CD4-positive, alpha-beta T cell (primary cell): ENCODE data around the gene ADRA2B. TPM values are rescaled to one million over a fixed set of nuclear protein-coding genes. Genes with fewer than 3 reads are reported as not detected.

Experiments used
- ATAC-seq: fragments of 200-7000 bp; cut with Tn5 transposase; one replicate; pipeline ENCODE4 v1.10.0; 2022; ENCODE audit warnings: mild to moderate bottlenecking; ENCODE audit not compliant: poor library complexity
- CTCF ChIA-PET: fragments of 350-600 bp; sonication (Branson Sonifier 250); formaldehyde crosslinking; loops from one replicate; lab custom pipeline; 2021; ENCODE audit warnings: antibody characterized with exemption, inconsistent platforms; lab: Charles Lee
- POLR2A ChIA-PET: fragments of 350-600 bp; sonication (Branson Sonifier 250); formaldehyde crosslinking; loops from one replicate; lab custom pipeline; 2021; ENCODE audit warnings: antibody characterized with exemption, inconsistent platforms; lab: Charles Lee
- DNase-seq, 14 experiments: peaks; one replicate each; pipeline ENCODE4 v3.0.0-alpha.2; 2013 to 2020; ENCODE audit warnings: mixed read lengths in 2 of 14
- H3K27ac ChIP-seq, 2 donors: one replicate each; pipeline versions ENCODE4 v1.5.1 to v1.7.0; 2013; ENCODE audit warnings: low read length in 2 of 2, low read depth in 1 of 2, mild to moderate bottlenecking in 1 of 2
- H3K27me3 ChIP-seq, 2 experiments: 1 replicate in 1 of 2; 2 replicates in 1 of 2; pipeline versions ENCODE4 v1.6.1 to v1.7.0; 2013; ENCODE audit warnings: low read length in 2 of 2, control low read depth in 1 of 2, mild to moderate bottlenecking in 1 of 2, moderate library complexity in 1 of 2; ENCODE audit not compliant: insufficient read depth in 2 of 2, control insufficient read depth in 1 of 2
- H3K36me3 ChIP-seq: one replicate; pipeline ENCODE4 v1.6.1; 2013; ENCODE audit warnings: low read length, control low read depth; ENCODE audit not compliant: insufficient read depth
- H3K4me1 ChIP-seq: one replicate; pipeline ENCODE4 v1.6.1; 2013; ENCODE audit warnings: low read length, control low read depth; ENCODE audit not compliant: insufficient read depth
- H3K4me3 ChIP-seq: one replicate; pipeline ENCODE4 v1.5.1; 2013; ENCODE audit warnings: mild to moderate bottlenecking, low read length, moderate library complexity
- H3K9me3 ChIP-seq, 2 experiments: 1 replicate in 1 of 2; 2 replicates in 1 of 2; pipeline versions ENCODE4 v1.6.1 to v1.7.0; 2013; ENCODE audit warnings: low read length in 2 of 2, mild to moderate bottlenecking in 2 of 2, control low read depth in 1 of 2, moderate library complexity in 1 of 2; ENCODE audit not compliant: control insufficient read depth in 1 of 2, insufficient read depth in 1 of 2
- H3K27ac Mint-ChIP-seq: one replicate; pipeline ENCODE4 v1.8.0; 2020; ENCODE audit warnings: mixed read lengths
- H3K27me3 Mint-ChIP-seq: one replicate; pipeline ENCODE4 v1.8.0; 2021; ENCODE audit warnings: mixed read lengths
- H3K36me3 Mint-ChIP-seq: one replicate; pipeline ENCODE4 v1.8.0; 2021; ENCODE audit warnings: low read depth, mixed read lengths
- H3K4me1 Mint-ChIP-seq: one replicate; pipeline ENCODE4 v1.8.0; 2021; ENCODE audit warnings: low read depth, mixed read lengths
- H3K4me3 Mint-ChIP-seq: one replicate; pipeline ENCODE4 v1.8.0; 2020; ENCODE audit warnings: mild to moderate bottlenecking, mixed read lengths
- H3K9me3 Mint-ChIP-seq: one replicate; pipeline ENCODE4 v1.8.0; 2020; ENCODE audit warnings: mixed read lengths
- intact Hi-C, 2 experiments: fragments of 100-400 bp; cut with DNase I in 1 of 2; cut with micrococcal nuclease in 1 of 2; formaldehyde crosslinking; loops; one replicate each; pipeline versions ENCODE4 v1.15.1 to v1.9.0; 2023 to 2025; cut with DNase I, micrococcal nuclease
- total RNA-seq, 174 experiments: library from RNA in 2 of 174; stranded (reverse) in 2 of 174; gene quantifications; one replicate each; pipeline ENCODE4 v1.2.3 and lab custom pipeline; 2021 to 2026
- TF ChIP-seq, protein P1 (sequence below): fragments of 200-600 bp; IDR thresholded peaks from one replicate; pipeline ENCODE4 v1.8.0; 2022; ENCODE audit warnings: antibody characterized with exemption, mild to moderate bottlenecking

Gene ADRA2B
- total RNA-seq, 2 experiments from 2014 or later: 0.52 to 0.84 TPM

DNA sequence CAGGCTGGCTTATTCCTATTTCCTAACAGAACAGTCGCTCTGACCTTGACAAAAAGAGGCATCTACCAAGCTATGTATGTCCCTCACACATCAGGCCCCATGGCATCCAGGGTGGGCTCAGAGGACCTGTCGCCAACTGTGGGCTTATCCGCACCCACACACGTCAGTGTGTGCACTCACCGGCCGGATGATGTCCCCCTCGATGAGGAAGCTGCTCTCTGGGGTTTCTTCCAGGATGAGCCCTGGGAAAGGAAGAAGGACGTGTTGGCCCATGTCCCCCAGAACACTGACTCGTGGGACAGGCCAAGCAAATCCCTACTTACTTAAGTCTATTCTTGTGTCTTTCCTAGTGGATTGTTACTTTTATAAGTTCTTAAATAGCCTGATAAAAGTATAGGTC, 18.8 kb upstream of the ADRA2B start:
- Histone ChIP-seq H3K36me3 (peaks cover 6% of the 10 kb centered on the region), H3K4me3 (no peak overlapping the region), H3K27me3 (no peaks in the 10 kb centered on the region), H3K27ac (no peak overlapping the region), H3K4me1 (peaks cover 16% of the 10 kb centered on the region), H3K9me3 (no peaks in the 10 kb centered on the region)
- no peak for DNase-seq
- ATAC-seq: no peak
- H3K36me3 Mint-ChIP-seq: peaks cover 12% of the 10 kb centered on the region
- no peaks in the 10 kb centered on the region for H3K27me3 Mint-ChIP-seq
- TF ChIP-seq, protein P1, sequence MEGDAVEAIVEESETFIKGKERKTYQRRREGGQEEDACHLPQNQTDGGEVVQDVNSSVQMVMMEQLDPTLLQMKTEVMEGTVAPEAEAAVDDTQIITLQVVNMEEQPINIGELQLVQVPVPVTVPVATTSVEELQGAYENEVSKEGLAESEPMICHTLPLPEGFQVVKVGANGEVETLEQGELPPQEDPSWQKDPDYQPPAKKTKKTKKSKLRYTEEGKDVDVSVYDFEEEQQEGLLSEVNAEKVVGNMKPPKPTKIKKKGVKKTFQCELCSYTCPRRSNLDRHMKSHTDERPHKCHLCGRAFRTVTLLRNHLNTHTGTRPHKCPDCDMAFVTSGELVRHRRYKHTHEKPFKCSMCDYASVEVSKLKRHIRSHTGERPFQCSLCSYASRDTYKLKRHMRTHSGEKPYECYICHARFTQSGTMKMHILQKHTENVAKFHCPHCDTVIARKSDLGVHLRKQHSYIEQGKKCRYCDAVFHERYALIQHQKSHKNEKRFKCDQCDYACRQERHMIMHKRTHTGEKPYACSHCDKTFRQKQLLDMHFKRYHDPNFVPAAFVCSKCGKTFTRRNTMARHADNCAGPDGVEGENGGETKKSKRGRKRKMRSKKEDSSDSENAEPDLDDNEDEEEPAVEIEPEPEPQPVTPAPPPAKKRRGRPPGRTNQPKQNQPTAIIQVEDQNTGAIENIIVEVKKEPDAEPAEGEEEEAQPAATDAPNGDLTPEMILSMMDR: no peak
- peaks cover 11% of the 10 kb centered on the region for H3K4me1 Mint-ChIP-seq
- intact Hi-C loops: no loop called here
- no peak overlapping the region for H3K27ac Mint-ChIP-seq
- CTCF ChIA-PET: interaction anchor here (15.2 kb wide), 1 partner anchor 40 kb away, joined by 229 read pairs; no protein-coding TSS in a partner anchor
- H3K4me3 Mint-ChIP-seq: no peak overlapping the region
- H3K9me3 Mint-ChIP-seq: no peaks in the 10 kb centered on the region
- POLR2A ChIA-PET: no interaction called here

DNA sequence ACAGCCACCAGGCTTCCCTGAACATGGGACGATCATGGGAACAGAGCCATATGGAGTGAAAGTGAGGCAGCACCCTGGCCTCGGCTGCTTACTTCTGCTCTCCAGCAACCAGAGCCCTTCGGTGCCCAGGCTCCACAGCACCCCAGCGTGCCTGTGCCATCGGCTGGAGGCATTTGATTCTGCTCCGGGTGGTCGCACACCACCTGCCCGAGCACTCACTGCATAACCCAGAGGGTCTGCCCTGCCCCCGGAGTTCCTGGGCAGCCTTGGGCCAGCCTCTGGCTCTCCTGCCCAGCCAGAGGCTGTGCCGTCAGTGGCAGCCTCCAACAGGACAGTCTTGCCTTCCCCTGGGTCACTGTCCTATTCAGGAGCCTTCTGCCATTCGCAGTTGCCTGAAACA, 18.1 kb upstream of the ADRA2B start:
- peaks cover 6% of the 10 kb centered on the region for H3K36me3 ChIP-seq
- Mint-ChIP-seq H3K4me1 (peaks cover 11% of the 10 kb centered on the region), H3K36me3 (peaks cover 17% of the 10 kb centered on the region), H3K4me3 (no peak overlapping the region), H3K27ac (no peak overlapping the region), H3K27me3 (no peaks in the 10 kb centered on the region), H3K9me3 (no peaks in the 10 kb centered on the region)
- intact Hi-C loops: no loop called here
- ATAC-seq: no peak
- H3K9me3 ChIP-seq: no peaks in the 10 kb centered on the region
- H3K27me3 ChIP-seq: no peaks in the 10 kb centered on the region
- DNase-seq: no peak
- peaks cover 16% of the 10 kb centered on the region for H3K4me1 ChIP-seq
- ChIA-PET POLR2A (no interaction called here), CTCF (no interaction called here)
- H3K27ac ChIP-seq: no peak overlapping the region
- no peak overlapping the region for H3K4me3 ChIP-seq
- TF ChIP-seq, protein P1: no peak

DNA sequence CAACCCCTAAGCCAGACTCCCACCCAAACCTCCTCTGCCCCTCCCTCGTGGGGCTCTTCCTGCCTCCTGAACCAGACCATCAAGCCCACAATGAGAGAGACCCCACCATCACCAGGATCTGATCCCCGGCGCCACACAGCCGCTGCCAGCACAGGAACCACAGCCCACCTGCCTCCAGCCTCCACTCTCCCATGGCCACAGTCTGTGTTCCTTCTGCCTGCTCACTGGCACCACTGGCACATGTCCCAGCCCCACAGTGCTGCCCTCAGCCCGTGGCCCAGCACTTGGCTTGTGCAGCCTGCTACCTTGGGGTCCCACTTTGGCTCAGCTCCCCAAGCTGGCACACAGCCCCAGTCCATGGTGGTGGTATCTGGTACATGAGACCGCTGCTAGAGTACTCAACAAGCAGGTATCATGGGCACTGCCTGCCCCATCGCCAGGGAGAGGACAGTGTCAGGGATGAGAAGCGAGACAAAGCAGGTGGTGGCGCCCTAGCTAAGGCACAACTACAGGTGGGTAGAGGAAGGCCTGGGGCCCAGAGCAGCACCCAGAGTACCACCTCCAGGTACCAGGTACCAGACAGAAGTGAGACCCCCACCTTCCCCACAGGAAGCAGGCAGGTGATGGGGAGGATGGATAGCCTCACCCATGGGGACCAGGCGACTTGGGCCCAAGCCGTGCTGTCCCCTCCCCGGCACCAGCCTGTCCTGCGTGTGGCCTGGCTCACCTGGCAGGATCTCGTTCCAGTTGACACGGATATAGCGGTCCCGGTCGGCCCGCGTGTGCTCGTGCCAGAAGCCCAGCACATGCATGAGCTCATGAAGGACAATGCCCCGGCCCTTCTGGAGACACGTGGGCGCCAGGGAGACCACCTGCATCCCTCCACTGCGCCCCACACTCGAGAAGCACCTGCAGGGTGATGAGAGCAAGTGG, 15.7 kb upstream of the ADRA2B start:
- H3K4me1 Mint-ChIP-seq: no peaks in the 10 kb centered on the region
- intact Hi-C loops: no loop called here
- Histone ChIP-seq H3K4me3 (no peak overlapping the region), H3K9me3 (no peaks in the 10 kb centered on the region), H3K27ac (no peak overlapping the region), H3K27me3 (no peaks in the 10 kb centered on the region), H3K36me3 (peaks cover 3% of the 10 kb centered on the region), H3K4me1 (peaks cover 7% of the 10 kb centered on the region)
- H3K4me3 Mint-ChIP-seq: no peak overlapping the region
- POLR2A ChIA-PET: no interaction called here
- H3K27ac Mint-ChIP-seq: no peak overlapping the region
- no peaks in the 10 kb centered on the region for H3K27me3 Mint-ChIP-seq
- peaks cover 25% of the 10 kb centered on the region for H3K36me3 Mint-ChIP-seq
- CTCF ChIA-PET: interaction anchor here (1.2 kb wide), 1 partner anchor 42 kb away, joined by 5 read pairs; no protein-coding TSS in a partner anchor
- no peak for ATAC-seq
- H3K9me3 Mint-ChIP-seq: no peaks in the 10 kb centered on the region
- TF ChIP-seq, protein P1: no peak
- DNase-seq: no peak
